PFSK-1 (cell line): ENCODE data around the gene CYSTM1.

ENCODE experiments used
- FOXP2 ChIP-seq: optimal IDR thresholded peaks from 2 replicates; pipeline ENCODE3; 2011; ENCODE audit warnings: borderline replicate concordance, control low read depth, inconsistent platforms; ENCODE audit not compliant: insufficient read depth; ENCODE audit errors: extremely low read length, extremely low read depth
- POLR2AphosphoS5 ChIP-seq: IDR thresholded peaks from 2 replicates; pipeline ENCODE4 v1.6.1; 2012; ENCODE audit warnings: low read depth, mild to moderate bottlenecking, control low read depth, low read length, moderate library complexity
- REST ChIP-seq, 2 experiments: IDR thresholded peaks; 2 replicates each; pipeline versions ENCODE4 v1.6.1 to v1.8.0; 2011 to 2012; ENCODE audit warnings: low read depth in 2 of 2, low read length in 2 of 2, control low read depth in 1 of 2, inconsistent platforms in 1 of 2, mild to moderate bottlenecking in 1 of 2, moderate library complexity in 1 of 2; ENCODE audit not compliant: insufficient read depth in 1 of 2
- SIN3A ChIP-seq: IDR thresholded peaks from 2 replicates; pipeline ENCODE4 v1.6.1; 2012; ENCODE audit warnings: mild to moderate bottlenecking, low read length, moderate library complexity, borderline replicate concordance; ENCODE audit not compliant: insufficient read depth
- TAF1 ChIP-seq: IDR thresholded peaks from 2 replicates; pipeline ENCODE4 v1.6.1; 2012; ENCODE audit warnings: low read length, control low read depth, borderline replicate concordance; ENCODE audit not compliant: insufficient read depth

CYSTM1 gene

DNA sequence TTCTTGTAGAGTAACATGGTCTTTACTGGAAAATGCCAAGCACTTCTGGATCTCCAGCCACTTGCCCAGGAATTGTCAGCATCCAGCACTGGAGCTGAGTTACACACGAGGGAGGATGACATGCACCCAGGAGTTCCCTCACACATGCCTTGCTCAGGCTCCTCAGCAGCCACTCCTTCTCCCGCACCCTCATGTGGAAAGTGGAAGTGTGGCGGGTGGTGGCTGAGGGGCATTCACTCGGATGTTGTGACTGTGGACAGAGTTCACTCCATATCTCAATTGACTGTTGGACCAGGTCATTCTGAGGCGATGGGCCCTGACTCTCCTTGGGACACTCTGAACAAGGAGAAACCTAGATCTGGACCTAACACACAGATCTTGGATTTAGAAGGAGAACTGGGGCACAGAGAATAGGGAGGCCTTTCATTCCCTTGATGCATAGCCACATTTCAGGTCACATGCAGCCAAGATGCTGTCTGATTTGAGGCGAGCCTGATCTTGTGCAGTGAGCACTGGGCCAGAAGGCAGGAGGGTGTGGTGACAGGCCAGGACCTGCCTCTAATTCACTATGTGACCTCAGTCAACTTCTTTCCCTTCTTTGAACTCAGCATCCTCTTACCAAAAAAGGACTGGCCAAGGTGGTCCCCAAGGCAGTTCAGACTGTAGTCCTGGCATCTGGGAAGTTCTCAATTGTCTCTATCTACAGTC lies 62.1 kb downstream of the CYSTM1 start:
- TF ChIP-seq SIN3A, result no peak
- no peak for TF ChIP-seq REST (IDR thresholded peaks at IDR 0.05; ENCODE audit: insufficient read depth in 1 of 2, low read depth in 2 of 2, low read length in 2 of 2)
- no peak for TF ChIP-seq FOXP2
- TF ChIP-seq POLR2AphosphoS5, result no peak
- TF ChIP-seq TAF1, result no peak

- no peak for TF ChIP-seq FOXP2
- no peak for TF ChIP-seq TAF1
- no peak for TF ChIP-seq SIN3A
- no peak for TF ChIP-seq POLR2AphosphoS5
- no peak for TF ChIP-seq REST (IDR thresholded peaks at IDR 0.05; ENCODE audit: insufficient read depth in 1 of 2, low read depth in 2 of 2, low read length in 2 of 2)
Measured at GRCh38 chr5:140238756-140239155, 63.8 kb downstream of the CYSTM1 start.

- TF ChIP-seq REST (IDR thresholded peaks at IDR 0.05; ENCODE audit: insufficient read depth in 1 of 2, low read depth in 2 of 2, low read length in 2 of 2), result no peak
- no peak for TF ChIP-seq POLR2AphosphoS5
- no peak for TF ChIP-seq TAF1
- no peak for TF ChIP-seq FOXP2
- TF ChIP-seq SIN3A, result no peak
Measured at GRCh38 chr5:140239461-140239860, 64.5 kb downstream of the CYSTM1 start.

GRCh38 chr5:140239939-140240700 lies 65.1 kb downstream of the CYSTM1 start:
- no peak for TF ChIP-seq TAF1
- no peak for TF ChIP-seq POLR2AphosphoS5

DNA sequence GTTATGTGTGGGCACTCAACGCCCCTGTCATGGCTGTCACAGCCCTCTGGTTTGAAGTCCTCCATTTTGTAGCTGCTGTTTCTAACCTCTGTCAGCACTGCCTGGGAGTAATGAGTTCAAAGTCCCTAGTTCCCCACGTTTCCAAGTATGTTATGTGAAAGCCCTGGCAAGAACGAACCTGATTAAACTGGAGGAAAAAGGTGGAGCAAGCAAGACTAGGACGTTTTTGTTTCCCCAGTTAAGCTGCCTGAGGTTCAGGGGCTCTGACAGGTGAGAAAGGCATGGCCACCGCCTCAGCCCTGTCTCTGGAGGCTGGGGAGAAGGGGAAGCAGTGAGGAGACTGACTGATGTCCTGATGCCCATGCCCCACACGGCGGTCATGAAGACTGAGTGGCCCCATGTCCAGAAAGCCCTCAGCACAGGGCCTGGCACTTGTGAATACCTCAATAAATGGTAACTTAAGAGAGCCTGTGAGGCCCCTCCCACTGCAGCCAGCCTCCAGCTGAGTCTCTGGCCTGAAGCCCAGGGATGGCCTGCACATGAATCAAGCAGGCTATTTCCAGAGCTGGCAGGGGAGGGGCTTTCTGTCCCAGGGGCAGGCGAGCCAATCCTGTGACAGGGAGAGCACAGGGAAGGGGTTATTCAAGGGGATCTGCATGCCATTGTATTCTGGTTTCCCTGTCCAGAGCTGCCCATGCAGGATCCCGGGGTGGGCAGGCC lies 66.2 kb downstream of the CYSTM1 start:
- TF ChIP-seq TAF1 (no peak), SIN3A (no peak), REST (IDR thresholded peaks at IDR 0.05; ENCODE audit: insufficient read depth in 1 of 2, low read depth in 2 of 2, low read length in 2 of 2) (no peak), FOXP2 (peak; percentile 28), POLR2AphosphoS5 (no peak; the same call in 1 of the 2 replicates)
